Sigmoid colon (tissue), 7 donors: ENCODE results near the gene CHI3L1. TPM values are rescaled to one million over a fixed set of nuclear protein-coding genes. Genes with fewer than 3 reads are reported as not detected.

Experiments
- DNase-seq: peaks from one replicate; pipeline ENCODE4 v3.0.0-alpha.2; 2019
- H3K27ac ChIP-seq, 4 donors: fragments of 200-600 bp; sonication (generic); one replicate each; pipeline ENCODE4 v1.5.1; 2016 to 2019; ENCODE audit warnings: mild to moderate bottlenecking in 1 of 4
- H3K27me3 ChIP-seq, 3 donors: fragments of 200-600 bp; sonication (generic); one replicate each; pipeline ENCODE4 v1.5.1; 2019; ENCODE audit warnings: mild to moderate bottlenecking in 1 of 3
- H3K36me3 ChIP-seq, 4 donors: fragments of 200-600 bp; sonication (generic); one replicate each; pipeline ENCODE4 v1.5.1; 2016 to 2019
- H3K4me1 ChIP-seq, 4 donors: fragments of 200-600 bp; sonication (generic); one replicate each; pipeline ENCODE4 v1.5.1; 2017 to 2019
- H3K4me3 ChIP-seq, 4 donors: fragments of 200-600 bp; sonication (generic); one replicate each; pipeline ENCODE4 v1.5.1; 2017 to 2019; ENCODE audit warnings: mild to moderate bottlenecking in 2 of 4, moderate library complexity in 1 of 4
- H3K9me3 ChIP-seq, 4 donors: fragments of 200-600 bp in 3 of 4; sonication (generic) in 3 of 4; one replicate each; pipeline versions ENCODE4 v1.5.1 to v1.6.1; 2013 to 2019
- CTCF ChIP-seq, 4 experiments: fragments of 450-650 bp in 3 of 4; fragments of 200-600 bp in 1 of 4; IDR thresholded peaks; one replicate each; pipeline ENCODE4 v1.5.1; 2016 to 2019; ENCODE audit warnings: antibody characterized with exemption in 4 of 4, mild to moderate bottlenecking in 3 of 4, moderate library complexity in 2 of 4
- EP300 ChIP-seq, 4 donors: sonication (generic); formaldehyde crosslinking; IDR thresholded peaks; one replicate each; pipeline ENCODE4 v1.6.1; 2017; ENCODE audit warnings: antibody characterized with exemption in 4 of 4
- POLR2A ChIP-seq, 2 donors: fragments of 450-650 bp; IDR thresholded peaks; one replicate each; pipeline ENCODE4 v1.6.1; 2016; ENCODE audit warnings: antibody characterized with exemption in 2 of 2, mild to moderate bottlenecking in 2 of 2, moderate library complexity in 2 of 2
- POLR2AphosphoS5 ChIP-seq, 4 donors: sonication (generic); formaldehyde crosslinking; IDR thresholded peaks; one replicate each; pipeline ENCODE4 v1.6.1; 2017; ENCODE audit warnings: antibody characterized with exemption in 4 of 4
- WGBS, 2 donors: extraction: QIAGEN DNeasy Blood & Tissue Kit; methylation state at CpG; one replicate each; pipeline ENCODE4 v1.1.7; 2013; 5-methylcytosine and 5-hydroxymethylcytosine counted together
- intact Hi-C: fragments of 100-400 bp; cut with DNase I; formaldehyde crosslinking; loops from one replicate; pipeline ENCODE4 v1.15.1; 2023
- polyA plus RNA-seq, 3 donors: library from polyadenylated mRNA; stranded (reverse); fragments of 200-250 nt; gene quantifications; one replicate each; pipeline ENCODE4 v1.2.3, GENCODE V29; 2013
- total RNA-seq, 4 donors: library from RNA; depleted of rRNA; stranded (reverse); fragments of >200 nt; gene quantifications; one replicate each; pipeline ENCODE4 v1.1.0, GENCODE V29; 2016
- donor health status: healthy with polysubstance abuse.
- donor health status: Bipolar disorder and iron deficiency.
- donor health status: healthy.

The CHI3L1 gene
- total and polyA plus RNA-seq, 7 donors: 1.2 to 28.8 (median 3.7) TPM; not detected in 1

GRCh38 chr1:203165101-203165799 lies 21.3 kb downstream of the CHI3L1 start:
- TF ChIP-seq CTCF (IDR thresholded peaks at IDR 0.05) (no peak), EP300 (IDR thresholded peaks at IDR 0.05) (no peak), POLR2AphosphoS5 (IDR thresholded peaks at IDR 0.05) (no peak), POLR2A (IDR thresholded peaks at IDR 0.05) (no peak)
- H3K4me1 ChIP-seq: no peaks in the 10 kb centered on the region
- H3K36me3 ChIP-seq: no peaks in the 10 kb centered on the region
- 93 to 94% methylated on average over 28 of the region's 28 CpGs for WGBS, 2 donors
- no peak for DNase-seq
- no peak overlapping the region for H3K4me3 ChIP-seq
- no peaks in the 10 kb centered on the region for H3K9me3 ChIP-seq
- H3K27me3 ChIP-seq: no peaks in the 10 kb centered on the region
- no peak overlapping the region for H3K27ac ChIP-seq
- intact Hi-C loops: no loop called here

- 79% methylated on average over 7 of the region's 7 CpGs for WGBS, 2 donors
- no peak for TF ChIP-seq EP300 (IDR thresholded peaks at IDR 0.05)
- TF ChIP-seq CTCF (IDR thresholded peaks at IDR 0.05): no peak
- no peak for TF ChIP-seq POLR2AphosphoS5 (IDR thresholded peaks at IDR 0.05)
- no peak for TF ChIP-seq POLR2A (IDR thresholded peaks at IDR 0.05)
- no peak for DNase-seq
- Histone ChIP-seq H3K4me1 (no peaks in the 10 kb centered on the region), H3K27me3 (no peaks in the 10 kb centered on the region), H3K9me3 (no peaks in the 10 kb centered on the region), H3K27ac (no peak overlapping the region), H3K4me3 (no peak overlapping the region), H3K36me3 (no peaks in the 10 kb centered on the region)
- intact Hi-C loops: no loop called here
Measured at GRCh38 chr1:203163891-203164635, 22.4 kb downstream of the CHI3L1 start.

GRCh38 chr1:203162403-203162802 lies 24.1 kb downstream of the CHI3L1 start:
- no peak overlapping the region for H3K4me3 ChIP-seq
- 52 to 75% methylated on average over 1 of the region's 1 CpG for WGBS, 2 donors
- TF ChIP-seq POLR2AphosphoS5 (IDR thresholded peaks at IDR 0.05) (no peak), EP300 (IDR thresholded peaks at IDR 0.05) (no peak), CTCF (IDR thresholded peaks at IDR 0.05) (no peak), POLR2A (IDR thresholded peaks at IDR 0.05) (no peak)
- H3K36me3 ChIP-seq: no peaks in the 10 kb centered on the region
- intact Hi-C loops: no loop called here
- no peak for DNase-seq
- H3K4me1 ChIP-seq: no peaks in the 10 kb centered on the region
- peaks cover 0 to 4% (median 0%) of the 10 kb centered on the region in 4 donors for H3K9me3 ChIP-seq
- no peak overlapping the region for H3K27ac ChIP-seq
- H3K27me3 ChIP-seq: no peaks in the 10 kb centered on the region

GRCh38 chr1:203161703-203162102 lies 24.8 kb downstream of the CHI3L1 start:
- Histone ChIP-seq H3K4me1 (no peaks in the 10 kb centered on the region), H3K36me3 (no peaks in the 10 kb centered on the region), H3K4me3 (no peak overlapping the region), H3K9me3 (peaks cover 0 to 4% (median 0%) of the 10 kb centered on the region in 4 donors), H3K27ac (no peak overlapping the region), H3K27me3 (no peaks in the 10 kb centered on the region)
- no peak for TF ChIP-seq EP300 (IDR thresholded peaks at IDR 0.05)
- no peak for DNase-seq
- WGBS, 2 donors: 85 to 91% methylated on average over 11 of the region's 11 CpGs
- intact Hi-C loops: no loop called here

- WGBS, 2 donors: 28 to 72% methylated on average over 6 of the region's 6 CpGs
- no peaks in the 10 kb centered on the region for H3K36me3 ChIP-seq
- H3K4me1 ChIP-seq: no peaks in the 10 kb centered on the region
- H3K4me3 ChIP-seq: no peak overlapping the region
- peaks cover 0 to 4% (median 0%) of the 10 kb centered on the region in 4 donors for H3K9me3 ChIP-seq
- no peaks in the 10 kb centered on the region for H3K27me3 ChIP-seq
- no peak overlapping the region for H3K27ac ChIP-seq
- intact Hi-C loops: no loop called here
- DNase-seq: no peak
- no peak for TF ChIP-seq EP300 (IDR thresholded peaks at IDR 0.05)
- no peak for TF ChIP-seq CTCF (IDR thresholded peaks at IDR 0.05)
- no peak for TF ChIP-seq POLR2A (IDR thresholded peaks at IDR 0.05)
- TF ChIP-seq POLR2AphosphoS5 (IDR thresholded peaks at IDR 0.05): no peak
Measured at GRCh38 chr1:203161175-203161574, 25.3 kb downstream of the CHI3L1 start.
